Smooth muscle cell (in vitro differentiated cells): ENCODE measurements around the gene CEMP1. TPM values are rescaled to one million over a fixed set of nuclear protein-coding genes. Genes with fewer than 3 reads are reported as not detected.

Source experiments
- DNase-seq: peaks from one replicate; lab custom pipeline; 2025; ENCODE audit not compliant: unreplicated experiment; lab: John Stamatoyannopoulos, UW
- H2AFZ ChIP-seq: fragments of 200-600 bp; sonication (generic); 2 replicates; pipeline ENCODE4 v1.6.0; 2016; ENCODE audit warnings: antibody characterized with exemption, low read depth, mild to moderate bottlenecking
- H3F3A ChIP-seq: fragments of 200-600 bp; sonication (generic); 2 replicates; pipeline ENCODE4 v1.6.0; 2017; ENCODE audit warnings: antibody characterized with exemption, low read depth
- H3K27ac ChIP-seq: fragments of 200-600 bp; sonication (generic); 2 replicates; pipeline ENCODE4 v1.5.1; 2016; ENCODE audit warnings: low read depth, mild to moderate bottlenecking
- H3K27me3 ChIP-seq: fragments of 200-600 bp; sonication (generic); 2 replicates; pipeline ENCODE4 v1.6.1; 2016; ENCODE audit warnings: low read depth, mild to moderate bottlenecking
- H3K36me3 ChIP-seq: fragments of 200-600 bp; sonication (generic); 2 replicates; pipeline ENCODE4 v1.5.1; 2016; ENCODE audit warnings: low read depth
- H3K4me1 ChIP-seq: fragments of 200-600 bp; sonication (generic); 2 replicates; pipeline ENCODE4 v1.5.1; 2016; ENCODE audit warnings: low read depth
- H3K4me2 ChIP-seq: fragments of 200-600 bp; sonication (generic); 2 replicates; pipeline ENCODE4 v1.6.0; 2016; ENCODE audit warnings: mild to moderate bottlenecking
- H3K4me3 ChIP-seq: fragments of 200-600 bp; sonication (generic); 2 replicates; pipeline ENCODE4 v1.5.1; 2016; ENCODE audit warnings: mild to moderate bottlenecking
- H3K79me2 ChIP-seq: fragments of 200-600 bp; sonication (generic); 2 replicates; pipeline ENCODE4 v1.6.0; 2016; ENCODE audit warnings: low read depth, mild to moderate bottlenecking
- H3K9ac ChIP-seq: fragments of 200-600 bp; sonication (generic); 2 replicates; pipeline ENCODE4 v1.6.0; 2016; ENCODE audit warnings: low read depth
- H3K9me3 ChIP-seq: fragments of 200-600 bp; sonication (generic); replicated peaks from 2 replicates; pipeline ENCODE4 v1.5.1; 2016; ENCODE audit warnings: low read depth
- H4K20me1 ChIP-seq: fragments of 200-600 bp; sonication (generic); 2 replicates; pipeline ENCODE4 v1.6.0; 2016; ENCODE audit warnings: low read depth
- WGBS: methylation state at CpG from one replicate; pipeline ENCODE4 v1.1.7; 2016; ENCODE audit warnings: low lambda C conversion rate; 5-methylcytosine and 5-hydroxymethylcytosine counted together
- polyA plus RNA-seq: library from polyadenylated mRNA; unstranded; fragments of >200 nt; fragmentation: Nextera tagmentation; extraction: Ambion mirVana; gene quantifications from 2 replicates; pipeline ENCODE4 v1.2.1, GENCODE V29; 2016
- total RNA-seq: library from RNA; depleted of rRNA; stranded (reverse); fragments of >200 nt; gene quantifications from 2 replicates; pipeline ENCODE4 v1.2.3, GENCODE V29; 2014
- TF ChIP-seq, protein P1 (sequence below): fragments of 200-600 bp; sonication (generic); IDR thresholded peaks from 2 replicates; pipeline ENCODE4 v1.5.1; 2017; ENCODE audit warnings: borderline replicate concordance, mild to moderate bottlenecking, antibody characterized with exemption; ENCODE audit not compliant: insufficient read depth, poor library complexity, severe bottlenecking

The CEMP1 gene
- total and polyA plus RNA-seq, 2 experiments from 2014 or later = 1.7 TPM; not detected in 1

DNA sequence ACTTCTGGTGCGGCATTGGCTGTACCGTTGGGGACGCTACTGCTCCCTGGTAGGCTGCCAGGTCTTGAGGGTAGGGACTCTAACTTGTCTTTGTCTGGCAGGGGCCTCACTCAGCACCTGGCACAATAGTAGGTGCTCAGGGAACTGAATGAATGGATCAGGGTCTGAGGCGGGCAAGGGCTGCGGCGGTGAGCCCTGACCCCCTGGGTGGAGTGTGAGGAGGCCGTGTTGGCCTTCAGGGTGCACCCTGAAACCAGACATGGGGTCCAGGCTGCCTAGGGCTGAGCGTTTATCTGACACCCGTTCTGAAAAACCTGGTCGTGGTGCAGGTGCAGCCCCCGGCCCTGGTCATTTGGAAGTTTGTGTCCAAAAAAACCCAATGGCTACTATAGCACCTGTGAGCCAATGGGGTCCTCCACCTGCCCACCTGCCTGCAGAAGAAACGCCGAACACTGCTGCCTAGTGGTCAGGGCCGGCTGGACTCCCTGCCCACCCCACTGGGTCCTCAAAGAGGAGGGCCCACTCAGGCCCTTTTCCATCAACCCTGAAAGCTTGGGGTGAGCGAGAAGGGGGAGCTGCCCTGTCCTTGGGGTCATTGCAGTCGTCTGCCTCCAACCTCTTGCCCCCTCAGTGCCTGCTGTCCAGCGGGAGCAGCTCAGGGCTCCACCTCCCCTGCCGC is 22.3 kb downstream of the CEMP1 start:
- Histone ChIP-seq H2AFZ (no peak overlapping the region), H3K4me2 (no peak overlapping the region), H4K20me1 (no peaks in the 10 kb centered on the region), H3K9me3 (no peaks in the 10 kb centered on the region), H3K4me1 (peaks cover 16% of the 10 kb centered on the region), H3K27ac (no peak overlapping the region), H3K79me2 (no peaks in the 10 kb centered on the region), H3K9ac (no peak overlapping the region), H3K4me3 (no peak overlapping the region), H3K36me3 (no peaks in the 10 kb centered on the region), H3K27me3 (no peaks in the 10 kb centered on the region), H3F3A (peaks cover 5% of the 10 kb centered on the region)
- 90% methylated on average over 18 of the region's 18 CpGs for WGBS
- TF ChIP-seq, protein P1, sequence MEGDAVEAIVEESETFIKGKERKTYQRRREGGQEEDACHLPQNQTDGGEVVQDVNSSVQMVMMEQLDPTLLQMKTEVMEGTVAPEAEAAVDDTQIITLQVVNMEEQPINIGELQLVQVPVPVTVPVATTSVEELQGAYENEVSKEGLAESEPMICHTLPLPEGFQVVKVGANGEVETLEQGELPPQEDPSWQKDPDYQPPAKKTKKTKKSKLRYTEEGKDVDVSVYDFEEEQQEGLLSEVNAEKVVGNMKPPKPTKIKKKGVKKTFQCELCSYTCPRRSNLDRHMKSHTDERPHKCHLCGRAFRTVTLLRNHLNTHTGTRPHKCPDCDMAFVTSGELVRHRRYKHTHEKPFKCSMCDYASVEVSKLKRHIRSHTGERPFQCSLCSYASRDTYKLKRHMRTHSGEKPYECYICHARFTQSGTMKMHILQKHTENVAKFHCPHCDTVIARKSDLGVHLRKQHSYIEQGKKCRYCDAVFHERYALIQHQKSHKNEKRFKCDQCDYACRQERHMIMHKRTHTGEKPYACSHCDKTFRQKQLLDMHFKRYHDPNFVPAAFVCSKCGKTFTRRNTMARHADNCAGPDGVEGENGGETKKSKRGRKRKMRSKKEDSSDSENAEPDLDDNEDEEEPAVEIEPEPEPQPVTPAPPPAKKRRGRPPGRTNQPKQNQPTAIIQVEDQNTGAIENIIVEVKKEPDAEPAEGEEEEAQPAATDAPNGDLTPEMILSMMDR = no peak
- no peak for DNase-seq

GRCh38 chr16:2507665-2508064 is 23.5 kb downstream of the CEMP1 start:
- Histone ChIP-seq H2AFZ (no peak overlapping the region), H3K4me1 (peaks cover 9% of the 10 kb centered on the region), H3K4me2 (no peak overlapping the region), H3K27ac (no peak overlapping the region), H3F3A (peaks cover 5% of the 10 kb centered on the region), H4K20me1 (no peaks in the 10 kb centered on the region), H3K27me3 (no peaks in the 10 kb centered on the region), H3K4me3 (no peak overlapping the region), H3K36me3 (no peaks in the 10 kb centered on the region), H3K79me2 (no peaks in the 10 kb centered on the region), H3K9me3 (no peaks in the 10 kb centered on the region), H3K9ac (no peak overlapping the region)
- no peak for DNase-seq
- TF ChIP-seq, protein P1 = no peak
- 93% methylated on average over 11 of the region's 11 CpGs for WGBS

DNA sequence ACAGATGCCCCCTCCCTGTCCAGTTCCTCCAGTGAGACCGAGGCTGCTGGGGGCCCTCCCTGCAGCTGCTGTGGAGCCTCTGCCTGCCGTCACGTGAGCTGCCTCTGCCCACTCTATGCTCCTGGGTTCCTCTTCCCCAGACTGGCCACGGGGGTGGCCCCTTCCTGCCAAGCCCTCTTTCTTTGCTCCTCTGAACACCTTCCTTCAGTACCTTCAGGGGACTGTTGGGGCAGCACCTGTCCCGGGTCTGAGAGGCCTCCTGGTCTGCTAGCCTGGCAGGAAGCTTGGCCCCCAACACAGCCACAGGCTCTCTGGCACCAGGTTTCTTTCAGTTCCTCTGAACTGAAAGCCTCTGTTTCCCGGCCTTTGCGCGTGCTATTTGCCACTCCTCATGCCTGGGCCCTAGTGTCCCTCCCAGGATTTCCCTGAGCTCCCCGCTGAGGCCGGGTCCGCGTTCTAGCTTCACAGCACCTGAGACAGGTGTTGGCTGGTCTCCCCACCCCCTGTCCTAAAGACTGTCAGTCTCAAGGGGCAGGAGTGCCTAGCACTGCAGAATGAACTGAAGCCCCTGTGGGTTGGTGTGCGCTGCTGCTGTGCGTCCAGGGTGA is 24.1 kb downstream of the CEMP1 start:
- DNase-seq = no peak
- peaks cover 5% of the 10 kb centered on the region for H3F3A ChIP-seq
- H3K36me3 ChIP-seq = no peaks in the 10 kb centered on the region
- TF ChIP-seq, protein P1 = no peak
- H4K20me1 ChIP-seq = no peaks in the 10 kb centered on the region
- peaks cover 7% of the 10 kb centered on the region for H3K4me1 ChIP-seq
- no peak overlapping the region for H2AFZ ChIP-seq
- H3K4me2 ChIP-seq = no peak overlapping the region
- no peak overlapping the region for H3K4me3 ChIP-seq
- no peaks in the 10 kb centered on the region for H3K9me3 ChIP-seq
- 94% methylated on average over 14 of the region's 14 CpGs for WGBS
- H3K27me3 ChIP-seq = no peaks in the 10 kb centered on the region
- H3K79me2 ChIP-seq = no peaks in the 10 kb centered on the region
- no peak overlapping the region for H3K27ac ChIP-seq
- H3K9ac ChIP-seq = no peak overlapping the region
